Effector CD4-positive, alpha-beta T cell (primary cell): ENCODE results near the gene NAA10.
A peak's percentile ranks its signal among the peaks of the same experiment; 100 is the strongest.

ENCODE experiments used
- DNase-seq: peaks from one replicate; pipeline ENCODE4 v3.0.0-alpha.2; 2020

The NAA10 gene

GRCh38 chrX:153966841-153967535 lies 32.2 kb upstream of the NAA10 start:
- DNase-seq: no peak

GRCh38 chrX:153966283-153966688 lies 31.4 kb upstream of the NAA10 start:
- DNase-seq: no peak

- DNase-seq: no peak
These were observed 30.6 kb upstream of the NAA10 start for GRCh38 chrX:153965406-153965805.

- DNase-seq: no peak
These were observed 29.3 kb upstream of the NAA10 start for GRCh38 chrX:153964105-153964504.

- DNase-seq: no peak
These were observed 28.7 kb upstream of the NAA10 start for GRCh38 chrX:153963546-153963945.

GRCh38 chrX:153961292-153961691 lies 26.5 kb upstream of the NAA10 start:
- DNase-seq: no peak

- no peak for DNase-seq
These were observed 25.9 kb upstream of the NAA10 start for GRCh38 chrX:153960786-153961185.

GRCh38 chrX:153960077-153960476 lies 25.2 kb upstream of the NAA10 start:
- DNase-seq: no peak

GRCh38 chrX:153959649-153960048 lies 24.8 kb upstream of the NAA10 start:
- DNase-seq: no peak

- DNase-seq: no peak
These were observed 23.8 kb upstream of the NAA10 start for GRCh38 chrX:153958605-153959004.

- DNase-seq: no peak
These were observed 22.4 kb upstream of the NAA10 start for GRCh38 chrX:153957224-153957623.

- no peak for DNase-seq
These were observed 21.4 kb upstream of the NAA10 start for GRCh38 chrX:153956044-153956907.

GRCh38 chrX:153955228-153955732 lies 20.4 kb upstream of the NAA10 start:
- no peak for DNase-seq

- DNase-seq: no peak
These were observed 19.9 kb upstream of the NAA10 start for GRCh38 chrX:153954558-153955227.

GRCh38 chrX:153953892-153954557 lies 19.2 kb upstream of the NAA10 start:
- DNase-seq: no peak

GRCh38 chrX:153953342-153953830 lies 18.5 kb upstream of the NAA10 start:
- DNase-seq: peak; percentile 77

GRCh38 chrX:153952373-153953026 lies 17.7 kb upstream of the NAA10 start:
- DNase-seq: no peak

GRCh38 chrX:153951683-153952372 lies 17.0 kb upstream of the NAA10 start:
- DNase-seq: no peak

- no peak for DNase-seq
These were observed 15.3 kb upstream of the NAA10 start for GRCh38 chrX:153950127-153950526.

GRCh38 chrX:153948847-153949805 lies 14.3 kb upstream of the NAA10 start:
- DNase-seq: no peak
